IMR-90 (cell line): Measurements from ENCODE around the gene CCM2. TPM values are rescaled to one million over a fixed set of nuclear protein-coding genes. Genes with fewer than 3 reads are reported as not detected.

ENCODE experiments used
- ATAC-seq: fragments of 200-7000 bp; cut with Tn5 transposase; 2 replicates; pipeline ENCODE4 v1.9.1; 2020; ENCODE audit warnings: low read depth, mild to moderate bottlenecking, moderate library complexity
- BruUV-seq: library from RNA; stranded (reverse); fragments of 400-500 nt; replicated peaks from 2 replicates; lab custom pipeline; 2021; lab: Mats Ljungman, UMichigan
- CTCF ChIA-PET: fragments of 300-600 bp; formaldehyde crosslinking; extraction: SDS; loops from one replicate; lab custom pipeline; 2021; ENCODE audit warnings: antibody characterized with exemption; lab: Yijun Ruan, JAX
- POLR2A ChIA-PET: fragments of 300-600 bp; sonication (Branson Sonifier 250); formaldehyde crosslinking; loops from one replicate; lab custom pipeline; 2022; ENCODE audit warnings: antibody characterized with exemption; ENCODE audit not compliant: unreplicated experiment; lab: Charles Lee
- DNase-seq: peaks from one replicate; pipeline ENCODE4 v3.0.0; 2013
- H2AFZ ChIP-seq: replicated peaks from 2 replicates; pipeline ENCODE3; 2013; ENCODE audit warnings: low read length, mild to moderate bottlenecking; ENCODE audit not compliant: poor library complexity
- H2AK5ac ChIP-seq: 2 replicates; pipeline ENCODE4 v1.6.1; 2013; ENCODE audit warnings: low read depth, low read length, inconsistent platforms
- H2AK9ac ChIP-seq: replicated peaks from 2 replicates; pipeline ENCODE3; 2013; ENCODE audit warnings: mild to moderate bottlenecking, low read depth, low read length, moderate library complexity; ENCODE audit not compliant: poor library complexity
- H2BK120ac ChIP-seq: 2 replicates; pipeline ENCODE4 v1.6.1; 2013; ENCODE audit warnings: low read depth, low read length, inconsistent platforms
- H2BK15ac ChIP-seq: 3 replicates; pipeline ENCODE4 v1.6.1; 2013; ENCODE audit warnings: low read depth, low read length, inconsistent platforms
- H2BK20ac ChIP-seq: 2 replicates; pipeline ENCODE4 v1.6.1; 2013; ENCODE audit warnings: low read depth, mild to moderate bottlenecking, inconsistent platforms, low read length, moderate library complexity
- H2BK5ac ChIP-seq: 2 replicates; pipeline ENCODE4 v1.6.1; 2013; ENCODE audit warnings: mild to moderate bottlenecking, low read depth, low read length, inconsistent platforms; ENCODE audit not compliant: poor library complexity, severe bottlenecking
- H3K14ac ChIP-seq: replicated peaks from 2 replicates; pipeline ENCODE4 v1.6.1; 2013; ENCODE audit warnings: low read depth, low read length, inconsistent platforms
- H3K18ac ChIP-seq: 2 replicates; pipeline ENCODE4 v1.6.1; 2013; ENCODE audit warnings: low read depth, low read length, control low read depth
- H3K23ac ChIP-seq: 2 replicates; pipeline ENCODE4 v1.6.1; 2013; ENCODE audit warnings: low read depth, low read length, inconsistent platforms
- H3K27ac ChIP-seq: 2 replicates; pipeline ENCODE4 v1.5.1; 2013; ENCODE audit warnings: mild to moderate bottlenecking, control low read depth, low read length; ENCODE audit not compliant: insufficient read depth
- H3K27me3 ChIP-seq: 2 replicates; pipeline ENCODE4 v1.6.1; 2013; ENCODE audit warnings: low read length; ENCODE audit not compliant: control insufficient read depth, insufficient read depth
- H3K36me3 ChIP-seq: 2 replicates; pipeline ENCODE4 v1.6.1; 2013; ENCODE audit warnings: low read length, mixed read lengths; ENCODE audit not compliant: control insufficient read depth, insufficient read depth
- H3K4ac ChIP-seq: 2 replicates; pipeline ENCODE4 v1.6.1; 2013; ENCODE audit warnings: low read depth, low read length, inconsistent platforms
- H3K4me1 ChIP-seq: 2 replicates; pipeline ENCODE4 v1.6.1; 2013; ENCODE audit warnings: low read length, mixed read lengths; ENCODE audit not compliant: control insufficient read depth, insufficient read depth
- H3K4me2 ChIP-seq: 2 replicates; pipeline ENCODE4 v1.6.1; 2013; ENCODE audit warnings: low read depth, mild to moderate bottlenecking, control low read depth, low read length, moderate library complexity
- H3K4me3 ChIP-seq: 2 replicates; pipeline ENCODE4 v1.5.1; 2013; ENCODE audit warnings: low read depth, mild to moderate bottlenecking, control low read depth, low read length, moderate library complexity; ENCODE audit not compliant: insufficient read depth
- H3K56ac ChIP-seq: 2 replicates; pipeline ENCODE4 v1.6.1; 2013; ENCODE audit warnings: low read length, inconsistent platforms; ENCODE audit not compliant: insufficient read depth; ENCODE audit errors: extremely low read depth
- H3K79me1 ChIP-seq, 2 experiments: 2 replicates each; pipeline ENCODE4 v1.6.1; 2013; ENCODE audit warnings: low read length in 2 of 2, inconsistent platforms in 1 of 2, low read depth in 1 of 2
- H3K9ac ChIP-seq: 2 replicates; pipeline ENCODE4 v1.6.1; 2013; ENCODE audit warnings: low read depth, low read length, control low read depth
- H3K9me1 ChIP-seq: 2 replicates; pipeline ENCODE4 v1.6.1; 2013; ENCODE audit warnings: low read length, inconsistent platforms; ENCODE audit not compliant: insufficient read depth
- H3K9me3 ChIP-seq: 2 replicates; pipeline ENCODE4 v1.6.1; 2013; ENCODE audit warnings: low read length; ENCODE audit not compliant: control insufficient read depth, insufficient read depth
- H4K20me1 ChIP-seq: 2 replicates; pipeline ENCODE4 v1.6.1; 2013; ENCODE audit warnings: low read length, inconsistent platforms; ENCODE audit not compliant: insufficient read depth
- H4K5ac ChIP-seq: 2 replicates; pipeline ENCODE4 v1.6.1; 2013; ENCODE audit warnings: mild to moderate bottlenecking, low read depth, low read length, control low read depth
- H4K8ac ChIP-seq, 2 experiments: 2 replicates each; pipeline ENCODE4 v1.6.1; 2013; ENCODE audit warnings: low read depth in 2 of 2, low read length in 2 of 2, control low read depth in 1 of 2, inconsistent platforms in 1 of 2
- H4K91ac ChIP-seq: 2 replicates; pipeline ENCODE4 v1.6.1; 2013; ENCODE audit warnings: low read depth, low read length, inconsistent platforms; ENCODE audit not compliant: insufficient read depth
- BHLHE40 ChIP-seq: fragments of 150-350 bp; IDR thresholded peaks from 2 replicates; pipeline ENCODE4 v1.6.1; 2016; ENCODE audit warnings: mild to moderate bottlenecking, low read depth, low read length
- CHD1 ChIP-seq: IDR thresholded peaks from 2 replicates; pipeline ENCODE4 v1.6.1; 2012; ENCODE audit warnings: low read depth, low read length, improper control_type of control experiment
- FOS ChIP-seq: fragments of 150-350 bp; IDR thresholded peaks from 2 replicates; pipeline ENCODE4 v1.6.1; 2016; ENCODE audit warnings: low read depth, low read length
- MAFK ChIP-seq: IDR thresholded peaks from 2 replicates; pipeline ENCODE4 v1.6.1; 2012; ENCODE audit warnings: low read depth, low read length, improper control_type of control experiment
- MAZ ChIP-seq: IDR thresholded peaks from 2 replicates; pipeline ENCODE4 v1.6.1; 2012; ENCODE audit warnings: low read depth, mild to moderate bottlenecking, low read length, improper control_type of control experiment, moderate library complexity, borderline replicate concordance
- NFE2L2 ChIP-seq: fragments of 150-350 bp; IDR thresholded peaks from 2 replicates; pipeline ENCODE4 v1.6.1; 2016; ENCODE audit warnings: low read depth, mild to moderate bottlenecking, low read length
- RAD21 ChIP-seq: IDR thresholded peaks from 2 replicates; pipeline ENCODE4 v1.6.1; 2012; ENCODE audit warnings: low read length, improper control_type of control experiment
- RCOR1 ChIP-seq: IDR thresholded peaks from 2 replicates; pipeline ENCODE4 v1.6.1; 2012; ENCODE audit warnings: mild to moderate bottlenecking, low read length, improper control_type of control experiment; ENCODE audit not compliant: insufficient replicate concordance
- RFX5 ChIP-seq: IDR thresholded peaks from 2 replicates; pipeline ENCODE4 v1.8.0; 2012; ENCODE audit warnings: low read depth, mild to moderate bottlenecking, low read length, moderate library complexity
- WGBS, 2 experiments: methylation state at CpG; one replicate each; pipeline versions ENCODE4 v1.1.5 to v1.1.7; 2013; ENCODE audit warnings: missing lambda C conversion rate in 2 of 2; ENCODE audit not compliant: insufficient read length in 1 of 2; ENCODE audit errors: extremely low coverage in 2 of 2; 5-methylcytosine and 5-hydroxymethylcytosine counted together
- dilution Hi-C: fragments of 300-500 bp; cut with HindIII; formaldehyde crosslinking; loops from one replicate; pipeline ENCODE4 v1.14.3; 2018; ENCODE audit warnings: low sequenced_read_pairs; ENCODE audit not compliant: unreplicated experiment
- in situ Hi-C: fragments of 300-500 bp; cut with MboI; formaldehyde crosslinking; loops from 3 replicates; pipeline ENCODE4 v1.14.3; 2019; ENCODE audit warnings: low sequenced_read_pairs, inconsistent platforms, mixed read lengths
- intact Hi-C: fragments of 100-400 bp; cut with micrococcal nuclease; formaldehyde crosslinking; loops from 2 replicates; pipeline ENCODE4 v1.10.0; 2022
- polyA plus RNA-seq, 3 experiments: library from polyadenylated mRNA; depleted of rRNA; stranded (reverse); fragments of >200 nt; gene quantifications; 2 replicates each; pipeline ENCODE4 v1.2.3, GENCODE V29; 2012; ENCODE audit warnings: low replicate concordance in 1 of 3
- total RNA-seq: library from RNA; depleted of rRNA; stranded (reverse); fragments of >200 nt; gene quantifications from 2 replicates; pipeline ENCODE4 v1.2.3, GENCODE V29; 2012
- TF ChIP-seq, protein P1 (sequence below): fragments of 150-350 bp; IDR thresholded peaks from 2 replicates; pipeline ENCODE4 v1.6.1; 2017; ENCODE audit warnings: mild to moderate bottlenecking, antibody characterized with exemption, low read length, low read depth
- TF ChIP-seq, protein P2 (sequence below): conservative IDR thresholded peaks from 2 replicates; pipeline ENCODE4 v1.5.1; 2012; ENCODE audit warnings: mild to moderate bottlenecking, low read depth, low read length, improper control_type of control experiment
- TF ChIP-seq, protein P3 (sequence below): fragments of 150-350 bp; IDR thresholded peaks from 2 replicates; pipeline ENCODE4 v1.6.1; 2016; ENCODE audit warnings: low read depth, mild to moderate bottlenecking, low read length, moderate library complexity, borderline replicate concordance

Gene CCM2
- total and polyA plus RNA-seq, 2 of the 4 experiments (the other 2 are of a cell fraction) = 65.2 to 78.5 TPM

GRCh38 chr7:45065031-45065995 lies 65.3 kb downstream of the CCM2 start:
- H2BK5ac ChIP-seq = no peak overlapping the region
- H3K9me3 ChIP-seq = no peaks in the 10 kb centered on the region
- in situ Hi-C loops (no loop called here), intact Hi-C loops (no loop called here), dilution Hi-C loops (no loop called here)
- POLR2A ChIA-PET = no interaction called here
- no peak overlapping the region for H3K14ac ChIP-seq
- no peak overlapping the region for H2AK5ac ChIP-seq
- no peak overlapping the region for H3K4me2 ChIP-seq
- no peak overlapping the region for H2BK15ac ChIP-seq
- H3K18ac ChIP-seq = no peak overlapping the region
- H4K20me1 ChIP-seq = peaks cover 21% of the 10 kb centered on the region; the same call in 1 of the 2 replicates
- H3K27ac ChIP-seq = no peak overlapping the region
- H3K36me3 ChIP-seq = peaks cover 47% of the 10 kb centered on the region
- DNase-seq = no peak
- WGBS, 2 experiments = 50% methylated on average over 1 of the region's 12 CpGs; no CpG with 5 or more reads in 1 of the 2 experiments
- CTCF ChIA-PET = no interaction called here
- no peak for TF ChIP-seq MAFK
- TF ChIP-seq, protein P1, sequence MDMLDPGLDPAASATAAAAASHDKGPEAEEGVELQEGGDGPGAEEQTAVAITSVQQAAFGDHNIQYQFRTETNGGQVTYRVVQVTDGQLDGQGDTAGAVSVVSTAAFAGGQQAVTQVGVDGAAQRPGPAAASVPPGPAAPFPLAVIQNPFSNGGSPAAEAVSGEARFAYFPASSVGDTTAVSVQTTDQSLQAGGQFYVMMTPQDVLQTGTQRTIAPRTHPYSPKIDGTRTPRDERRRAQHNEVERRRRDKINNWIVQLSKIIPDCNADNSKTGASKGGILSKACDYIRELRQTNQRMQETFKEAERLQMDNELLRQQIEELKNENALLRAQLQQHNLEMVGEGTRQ = no peak
- no peak for TF ChIP-seq RFX5
- no peak for TF ChIP-seq RAD21
- no peak for TF ChIP-seq NFE2L2
- TF ChIP-seq FOS = no peak
- TF ChIP-seq MAZ = no peak
- TF ChIP-seq, protein P2, sequence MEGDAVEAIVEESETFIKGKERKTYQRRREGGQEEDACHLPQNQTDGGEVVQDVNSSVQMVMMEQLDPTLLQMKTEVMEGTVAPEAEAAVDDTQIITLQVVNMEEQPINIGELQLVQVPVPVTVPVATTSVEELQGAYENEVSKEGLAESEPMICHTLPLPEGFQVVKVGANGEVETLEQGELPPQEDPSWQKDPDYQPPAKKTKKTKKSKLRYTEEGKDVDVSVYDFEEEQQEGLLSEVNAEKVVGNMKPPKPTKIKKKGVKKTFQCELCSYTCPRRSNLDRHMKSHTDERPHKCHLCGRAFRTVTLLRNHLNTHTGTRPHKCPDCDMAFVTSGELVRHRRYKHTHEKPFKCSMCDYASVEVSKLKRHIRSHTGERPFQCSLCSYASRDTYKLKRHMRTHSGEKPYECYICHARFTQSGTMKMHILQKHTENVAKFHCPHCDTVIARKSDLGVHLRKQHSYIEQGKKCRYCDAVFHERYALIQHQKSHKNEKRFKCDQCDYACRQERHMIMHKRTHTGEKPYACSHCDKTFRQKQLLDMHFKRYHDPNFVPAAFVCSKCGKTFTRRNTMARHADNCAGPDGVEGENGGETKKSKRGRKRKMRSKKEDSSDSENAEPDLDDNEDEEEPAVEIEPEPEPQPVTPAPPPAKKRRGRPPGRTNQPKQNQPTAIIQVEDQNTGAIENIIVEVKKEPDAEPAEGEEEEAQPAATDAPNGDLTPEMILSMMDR = no peak
- TF ChIP-seq CHD1 = no peak
- TF ChIP-seq, protein P3, sequence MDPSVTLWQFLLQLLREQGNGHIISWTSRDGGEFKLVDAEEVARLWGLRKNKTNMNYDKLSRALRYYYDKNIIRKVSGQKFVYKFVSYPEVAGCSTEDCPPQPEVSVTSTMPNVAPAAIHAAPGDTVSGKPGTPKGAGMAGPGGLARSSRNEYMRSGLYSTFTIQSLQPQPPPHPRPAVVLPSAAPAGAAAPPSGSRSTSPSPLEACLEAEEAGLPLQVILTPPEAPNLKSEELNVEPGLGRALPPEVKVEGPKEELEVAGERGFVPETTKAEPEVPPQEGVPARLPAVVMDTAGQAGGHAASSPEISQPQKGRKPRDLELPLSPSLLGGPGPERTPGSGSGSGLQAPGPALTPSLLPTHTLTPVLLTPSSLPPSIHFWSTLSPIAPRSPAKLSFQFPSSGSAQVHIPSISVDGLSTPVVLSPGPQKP = no peak
- no peak for TF ChIP-seq RCOR1
- no peak for TF ChIP-seq BHLHE40
- H3K27me3 ChIP-seq = no peaks in the 10 kb centered on the region
- H3K4ac ChIP-seq = no peak overlapping the region
- no peak overlapping the region for H2AK9ac ChIP-seq
- H3K9ac ChIP-seq = no peak overlapping the region
- H4K5ac ChIP-seq = no peak overlapping the region
- peaks cover 16% of the 10 kb centered on the region for H3K9me1 ChIP-seq
- H4K8ac ChIP-seq = no peak overlapping the region
- no peak overlapping the region for H3K4me3 ChIP-seq
- H2BK120ac ChIP-seq = no peak overlapping the region
- H3K79me1 ChIP-seq = peaks cover 34 to 69% of the 10 kb centered on the region in 2 experiments
- no peak overlapping the region for H4K91ac ChIP-seq
- no peak overlapping the region for H2BK20ac ChIP-seq
- no peaks in the 10 kb centered on the region for H3K4me1 ChIP-seq
- no peak overlapping the region for H3K23ac ChIP-seq
- no TSS peak for BruUV-seq
- no peak for ATAC-seq
- H2AFZ ChIP-seq = no peak overlapping the region
- no peak overlapping the region for H3K56ac ChIP-seq
